NT2/D1 (cell line): Measurements from ENCODE around the gene ABHD4.

Experiments
- SUZ12 ChIP-seq: IDR thresholded peaks from 2 replicates; pipeline ENCODE4 v1.6.1; 2011; ENCODE audit not compliant: insufficient read length, insufficient read depth; ENCODE audit errors: extremely low read depth
- YY1 ChIP-seq: IDR thresholded peaks from 2 replicates; pipeline ENCODE4 v1.6.1; 2011; ENCODE audit not compliant: insufficient read length, insufficient read depth

- no peak for TF ChIP-seq YY1
- TF ChIP-seq SUZ12, result no peak
Observed at GRCh38 chr14:22549324-22549962, 48.7 kb upstream of the ABHD4 start.
